Neural cell (in vitro differentiated cells): ENCODE results near the gene SHC2.
"Not testable (repeated sequence)": the region's sequence is repeated elsewhere in the genome, so short reads cannot be mapped to it uniquely, and the experiment has no call there.

ENCODE experiments used
- EP300 ChIP-seq: fragments of 450-650 bp; conservative IDR thresholded peaks from 2 replicates; pipeline ENCODE4 v1.6.1; 2014; ENCODE audit warnings: antibody characterized with exemption, mild to moderate bottlenecking, moderate library complexity; ENCODE audit not compliant: poor library complexity, severe bottlenecking
- EZH2 ChIP-seq: fragments of 200-600, 300-800 bp; shearing (Covaris generic), sonication (generic); IDR thresholded peaks from 2 replicates; pipeline ENCODE4 v1.6.1; 2014; ENCODE audit warnings: antibody characterized with exemption, low read length, borderline replicate concordance, mild to moderate bottlenecking; ENCODE audit not compliant: insufficient read depth, poor library complexity, severe bottlenecking
- POLR2AphosphoS5 ChIP-seq: IDR thresholded peaks from 2 replicates; pipeline ENCODE4 v1.6.1; 2012
- TAF1 ChIP-seq: IDR thresholded peaks from 2 replicates; pipeline ENCODE4 v1.6.1; 2012; ENCODE audit warnings: low read depth
- TF ChIP-seq, protein P1 (sequence below): fragments of 450-650 bp; IDR thresholded peaks from 2 replicates; pipeline ENCODE4 v1.5.1; 2014; ENCODE audit warnings: antibody characterized with exemption, mild to moderate bottlenecking, moderate library complexity; ENCODE audit not compliant: poor library complexity, severe bottlenecking
- TF ChIP-seq, protein P2 (sequence below): IDR thresholded peaks from 2 replicates; pipeline ENCODE4 v1.6.1; 2012; ENCODE audit warnings: borderline replicate concordance

DNA sequence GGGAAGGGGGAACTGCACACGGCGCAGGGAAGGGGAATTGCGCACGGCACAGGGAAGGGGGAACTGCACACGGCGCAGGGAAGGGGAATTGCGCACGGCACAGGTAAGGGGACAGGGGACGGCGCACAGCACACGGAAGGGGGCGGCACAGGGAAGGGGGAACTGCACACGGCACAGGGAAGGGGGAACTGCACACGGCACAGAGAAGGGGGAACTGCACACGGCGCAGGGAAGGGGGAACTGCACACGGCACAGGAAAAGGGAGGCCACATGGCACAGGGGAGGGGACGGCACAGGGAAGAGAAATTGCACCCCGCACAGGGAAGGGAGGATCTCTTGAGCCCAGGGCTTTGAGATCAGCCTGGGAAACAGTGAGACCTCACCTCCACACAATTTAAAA, 33.2 kb downstream of the SHC2 start:
- TF ChIP-seq, protein P1, sequence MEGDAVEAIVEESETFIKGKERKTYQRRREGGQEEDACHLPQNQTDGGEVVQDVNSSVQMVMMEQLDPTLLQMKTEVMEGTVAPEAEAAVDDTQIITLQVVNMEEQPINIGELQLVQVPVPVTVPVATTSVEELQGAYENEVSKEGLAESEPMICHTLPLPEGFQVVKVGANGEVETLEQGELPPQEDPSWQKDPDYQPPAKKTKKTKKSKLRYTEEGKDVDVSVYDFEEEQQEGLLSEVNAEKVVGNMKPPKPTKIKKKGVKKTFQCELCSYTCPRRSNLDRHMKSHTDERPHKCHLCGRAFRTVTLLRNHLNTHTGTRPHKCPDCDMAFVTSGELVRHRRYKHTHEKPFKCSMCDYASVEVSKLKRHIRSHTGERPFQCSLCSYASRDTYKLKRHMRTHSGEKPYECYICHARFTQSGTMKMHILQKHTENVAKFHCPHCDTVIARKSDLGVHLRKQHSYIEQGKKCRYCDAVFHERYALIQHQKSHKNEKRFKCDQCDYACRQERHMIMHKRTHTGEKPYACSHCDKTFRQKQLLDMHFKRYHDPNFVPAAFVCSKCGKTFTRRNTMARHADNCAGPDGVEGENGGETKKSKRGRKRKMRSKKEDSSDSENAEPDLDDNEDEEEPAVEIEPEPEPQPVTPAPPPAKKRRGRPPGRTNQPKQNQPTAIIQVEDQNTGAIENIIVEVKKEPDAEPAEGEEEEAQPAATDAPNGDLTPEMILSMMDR: not testable (repeated sequence)
- not testable (repeated sequence) for TF ChIP-seq POLR2AphosphoS5, EP300, EZH2, TAF1
- TF ChIP-seq, protein P2, sequence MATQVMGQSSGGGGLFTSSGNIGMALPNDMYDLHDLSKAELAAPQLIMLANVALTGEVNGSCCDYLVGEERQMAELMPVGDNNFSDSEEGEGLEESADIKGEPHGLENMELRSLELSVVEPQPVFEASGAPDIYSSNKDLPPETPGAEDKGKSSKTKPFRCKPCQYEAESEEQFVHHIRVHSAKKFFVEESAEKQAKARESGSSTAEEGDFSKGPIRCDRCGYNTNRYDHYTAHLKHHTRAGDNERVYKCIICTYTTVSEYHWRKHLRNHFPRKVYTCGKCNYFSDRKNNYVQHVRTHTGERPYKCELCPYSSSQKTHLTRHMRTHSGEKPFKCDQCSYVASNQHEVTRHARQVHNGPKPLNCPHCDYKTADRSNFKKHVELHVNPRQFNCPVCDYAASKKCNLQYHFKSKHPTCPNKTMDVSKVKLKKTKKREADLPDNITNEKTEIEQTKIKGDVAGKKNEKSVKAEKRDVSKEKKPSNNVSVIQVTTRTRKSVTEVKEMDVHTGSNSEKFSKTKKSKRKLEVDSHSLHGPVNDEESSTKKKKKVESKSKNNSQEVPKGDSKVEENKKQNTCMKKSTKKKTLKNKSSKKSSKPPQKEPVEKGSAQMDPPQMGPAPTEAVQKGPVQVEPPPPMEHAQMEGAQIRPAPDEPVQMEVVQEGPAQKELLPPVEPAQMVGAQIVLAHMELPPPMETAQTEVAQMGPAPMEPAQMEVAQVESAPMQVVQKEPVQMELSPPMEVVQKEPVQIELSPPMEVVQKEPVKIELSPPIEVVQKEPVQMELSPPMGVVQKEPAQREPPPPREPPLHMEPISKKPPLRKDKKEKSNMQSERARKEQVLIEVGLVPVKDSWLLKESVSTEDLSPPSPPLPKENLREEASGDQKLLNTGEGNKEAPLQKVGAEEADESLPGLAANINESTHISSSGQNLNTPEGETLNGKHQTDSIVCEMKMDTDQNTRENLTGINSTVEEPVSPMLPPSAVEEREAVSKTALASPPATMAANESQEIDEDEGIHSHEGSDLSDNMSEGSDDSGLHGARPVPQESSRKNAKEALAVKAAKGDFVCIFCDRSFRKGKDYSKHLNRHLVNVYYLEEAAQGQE: not testable (repeated sequence)
